MCF 10A (cell line): ENCODE results near the gene KRTAP10-6. TPM values are rescaled to one million over a fixed set of nuclear protein-coding genes. Genes with fewer than 3 reads are reported as not detected.
"Not testable (repeated sequence)": the region's sequence is repeated elsewhere in the genome, so short reads cannot be mapped to it uniquely, and the experiment has no call there.

Experiments used
- Bru-seq: library from RNA; stranded (reverse); fragments of 400-500 nt; gene quantifications from one replicate; lab custom pipeline; 2021; lab: Mats Ljungman, UMichigan
- BruChase-seq, 2 experiments: library from RNA; stranded (reverse); fragments of 400-500 nt; gene quantifications; one replicate each; lab custom pipeline; 2021; lab: Mats Ljungman, UMichigan
- BruUV-seq: library from RNA; stranded (reverse); fragments of 400-500 nt; replicated peaks from 2 replicates; lab custom pipeline; 2021; lab: Mats Ljungman, UMichigan
- CTCF ChIA-PET: fragments of 300-600 bp; sonication (Branson Sonifier 250); formaldehyde crosslinking; extraction: SDS; loops from one replicate; lab custom pipeline; 2021; ENCODE audit warnings: antibody characterized with exemption, inconsistent platforms; lab: Yijun Ruan, JAX
- POLR2A ChIA-PET: fragments of 300-600, 350-650 bp; sonication (Branson Sonifier 250); formaldehyde crosslinking; extraction: SDS; loops from one replicate; lab custom pipeline; 2020; ENCODE audit warnings: antibody characterized with exemption, inconsistent platforms; lab: Yijun Ruan, JAX
- DNase-seq: peaks from one replicate; pipeline ENCODE4 v3.0.0-alpha.2; 2018; ENCODE audit not compliant: unreplicated experiment
- H3K27ac Mint-ChIP-seq: one replicate; pipeline ENCODE4 v1.8.0; 2022; ENCODE audit warnings: mild to moderate bottlenecking, low read depth, mixed read lengths; ENCODE audit not compliant: unreplicated experiment
- H3K27me3 Mint-ChIP-seq: one replicate; pipeline ENCODE4 v1.8.0; 2022; ENCODE audit warnings: mixed read lengths; ENCODE audit not compliant: insufficient read depth, unreplicated experiment
- H3K36me3 Mint-ChIP-seq: one replicate; pipeline ENCODE4 v1.8.0; 2022; ENCODE audit warnings: mild to moderate bottlenecking, moderate library complexity, mixed read lengths; ENCODE audit not compliant: insufficient read depth, unreplicated experiment
- H3K4me1 Mint-ChIP-seq: one replicate; pipeline ENCODE4 v1.8.0; 2022; ENCODE audit warnings: mixed read lengths; ENCODE audit not compliant: insufficient read depth, unreplicated experiment
- H3K4me3 Mint-ChIP-seq: one replicate; pipeline ENCODE4 v1.8.0; 2022; ENCODE audit warnings: mild to moderate bottlenecking, moderate library complexity, mixed read lengths; ENCODE audit not compliant: unreplicated experiment
- H3K9me3 Mint-ChIP-seq: one replicate; pipeline ENCODE4 v1.8.0; 2022; ENCODE audit warnings: mixed read lengths; ENCODE audit not compliant: unreplicated experiment
- CTCF ChIP-seq: fragments of 200-600 bp; IDR thresholded peaks from one replicate; pipeline ENCODE4 v1.8.0; 2022; ENCODE audit warnings: antibody characterized with exemption, mild to moderate bottlenecking; ENCODE audit not compliant: unreplicated experiment
- intact Hi-C: fragments of 100-400 bp; cut with micrococcal nuclease; formaldehyde crosslinking; loops from 2 replicates; pipeline ENCODE4 v1.14.1; 2022
- long read RNA-seq: library from polyadenylated mRNA; stranded (forward); transcript quantifications from one replicate; pipeline ENCODE4 v2.0.0, GENCODE V29; 2022
- total RNA-seq: library from RNA; stranded (reverse); gene quantifications from 2 replicates; pipeline ENCODE4 v1.2.3, GENCODE V29; 2022

The KRTAP10-6 gene
- total RNA-seq (not detected in 2 replicates), Bru-seq, nascent RNA (not detected), BruChase-seq, experiment 1, labeled RNA remaining after a 6-hour chase (not detected), BruChase-seq, experiment 2, labeled RNA remaining after a 2-hour chase (not detected)
- long read RNA-seq = 0 reads

- Mint-ChIP-seq H3K36me3 (peaks cover 5% of the 10 kb centered on the region), H3K4me3 (no peak within 1 kb of the TSS), H3K9me3 (peaks cover under 1% of the 10 kb centered on the region), H3K27me3 (peaks cover 19% of the 10 kb centered on the region), H3K27ac (no peak within 1 kb of the TSS), H3K4me1 (peaks cover under 1% of the 10 kb centered on the region)
- BruUV-seq = no TSS peak
- DNase-seq = no peak
- ChIA-PET POLR2A (no interaction called here), CTCF (no interaction called here)
- no peak for TF ChIP-seq CTCF
- intact Hi-C loops = no loop called here
Observed at GRCh38 chr21:44592446-44593311, at the start of gene KRTAP10-6. Gene KRTAP10-6 (minus strand): TSS chr21:44592505. CDS start chr21:44592484, 21 bp downstream.

GRCh38 chr21:44640761-44641160 lies 48.5 kb upstream of the KRTAP10-6 start:
- intact Hi-C loops = no loop called here
- CTCF ChIA-PET = no interaction called here
- H3K9me3 Mint-ChIP-seq = peaks cover 34% of the 10 kb centered on the region
- H3K4me1 Mint-ChIP-seq = no peaks in the 10 kb centered on the region
- BruUV-seq = no TSS peak
- no peak for TF ChIP-seq CTCF
- DNase-seq = no peak
- peaks cover 39% of the 10 kb centered on the region for H3K27me3 Mint-ChIP-seq
- H3K36me3 Mint-ChIP-seq = no peaks in the 10 kb centered on the region
- H3K27ac Mint-ChIP-seq = no peak overlapping the region
- H3K4me3 Mint-ChIP-seq = no peak overlapping the region
- POLR2A ChIA-PET = no interaction called here

GRCh38 chr21:44639331-44639655 lies 47.0 kb upstream of the KRTAP10-6 start:
- intact Hi-C loops = no loop called here
- no TSS peak for BruUV-seq
- H3K27ac Mint-ChIP-seq = no peak overlapping the region
- CTCF ChIA-PET = no interaction called here
- peaks cover 26% of the 10 kb centered on the region for H3K9me3 Mint-ChIP-seq
- H3K4me3 Mint-ChIP-seq = no peak overlapping the region
- H3K4me1 Mint-ChIP-seq = no peaks in the 10 kb centered on the region
- H3K36me3 Mint-ChIP-seq = no peaks in the 10 kb centered on the region
- no peak for DNase-seq
- POLR2A ChIA-PET = no interaction called here
- TF ChIP-seq CTCF = no peak
- H3K27me3 Mint-ChIP-seq = peaks cover 51% of the 10 kb centered on the region

- POLR2A ChIA-PET, H3K27ac Mint-ChIP-seq, intact Hi-C loops, CTCF ChIA-PET, H3K4me3 Mint-ChIP-seq, BruUV-seq, H3K4me1 Mint-ChIP-seq, DNase-seq, H3K36me3 Mint-ChIP-seq: not testable (repeated sequence)
- Mint-ChIP-seq H3K27me3 (peaks cover 57% of the 10 kb centered on the region), H3K9me3 (peaks cover 25% of the 10 kb centered on the region)
Observed at GRCh38 chr21:44638506-44639330, 46.4 kb upstream of the KRTAP10-6 start.

- Mint-ChIP-seq H3K27me3 (peaks cover 63% of the 10 kb centered on the region), H3K9me3 (peaks cover 31% of the 10 kb centered on the region)
- H3K27ac Mint-ChIP-seq, POLR2A ChIA-PET, H3K36me3 Mint-ChIP-seq, H3K4me1 Mint-ChIP-seq, DNase-seq, CTCF ChIA-PET, BruUV-seq, H3K4me3 Mint-ChIP-seq, intact Hi-C loops: not testable (repeated sequence)
Observed at GRCh38 chr21:44637851-44638348, 45.6 kb upstream of the KRTAP10-6 start.
